Measurements from ENCODE around the gene SEL1L3. TPM values are rescaled to one million over a fixed set of nuclear protein-coding genes. Genes with fewer than 3 reads are reported as not detected.

Gene SEL1L3
- total and polyA plus RNA-seq, 2 of the 13 experiments (the other 11 are each of a cell fraction or from before 2014, with no cell fraction given) = 0.28 to 1.1 TPM

GRCh38 chr4:25776795-25777194, 86.0 kb downstream of the SEL1L3 start (continued):
- TF ChIP-seq, protein P1, sequence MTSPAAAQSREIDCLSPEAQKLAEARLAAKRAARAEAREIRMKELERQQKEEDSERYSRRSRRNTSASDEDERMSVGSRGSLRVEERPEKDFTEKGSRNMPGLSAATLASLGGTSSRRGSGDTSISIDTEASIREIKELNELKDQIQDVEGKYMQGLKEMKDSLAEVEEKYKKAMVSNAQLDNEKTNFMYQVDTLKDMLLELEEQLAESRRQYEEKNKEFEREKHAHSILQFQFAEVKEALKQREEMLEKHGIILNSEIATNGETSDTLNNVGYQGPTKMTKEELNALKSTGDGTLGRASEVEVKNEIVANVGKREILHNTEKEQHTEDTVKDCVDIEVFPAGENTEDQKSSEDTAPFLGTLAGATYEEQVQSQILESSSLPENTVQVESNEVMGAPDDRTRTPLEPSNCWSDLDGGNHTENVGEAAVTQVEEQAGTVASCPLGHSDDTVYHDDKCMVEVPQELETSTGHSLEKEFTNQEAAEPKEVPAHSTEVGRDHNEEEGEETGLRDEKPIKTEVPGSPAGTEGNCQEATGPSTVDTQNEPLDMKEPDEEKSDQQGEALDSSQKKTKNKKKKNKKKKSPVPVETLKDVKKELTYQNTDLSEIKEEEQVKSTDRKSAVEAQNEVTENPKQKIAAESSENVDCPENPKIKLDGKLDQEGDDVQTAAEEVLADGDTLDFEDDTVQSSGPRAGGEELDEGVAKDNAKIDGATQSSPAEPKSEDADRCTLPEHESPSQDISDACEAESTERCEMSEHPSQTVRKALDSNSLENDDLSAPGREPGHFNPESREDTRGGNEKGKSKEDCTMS (CRISPR knock-in tag; conservative IDR thresholded peaks at IDR 0.05) = no peak
- TF ChIP-seq MXI1 (IDR thresholded peaks at IDR 0.05; ENCODE audit: borderline replicate concordance, low read depth, low read length) (no peak), ZNF607 (CRISPR knock-in tag; IDR thresholded peaks at IDR 0.05; ENCODE audit: borderline replicate concordance) (no peak), ZBTB26 (CRISPR knock-in tag; IDR thresholded peaks at IDR 0.05; ENCODE audit: borderline replicate concordance) (no peak), BCL3 (CRISPR knock-in tag; IDR thresholded peaks at IDR 0.05) (no peak), ZNF441 (CRISPR knock-in tag; IDR thresholded peaks at IDR 0.05; ENCODE audit: borderline replicate concordance) (no peak), SIN3A (IDR thresholded peaks at IDR 0.05; ENCODE audit: borderline replicate concordance, low read depth, low read length) (no peak), HHEX (CRISPR knock-in tag; IDR thresholded peaks at IDR 0.05) (no peak), ZNF460 (CRISPR knock-in tag; IDR thresholded peaks at IDR 0.05; ENCODE audit: borderline replicate concordance) (no peak), MIER2 (CRISPR knock-in tag; IDR thresholded peaks at IDR 0.05) (no peak)
- TF ChIP-seq, protein P2, sequence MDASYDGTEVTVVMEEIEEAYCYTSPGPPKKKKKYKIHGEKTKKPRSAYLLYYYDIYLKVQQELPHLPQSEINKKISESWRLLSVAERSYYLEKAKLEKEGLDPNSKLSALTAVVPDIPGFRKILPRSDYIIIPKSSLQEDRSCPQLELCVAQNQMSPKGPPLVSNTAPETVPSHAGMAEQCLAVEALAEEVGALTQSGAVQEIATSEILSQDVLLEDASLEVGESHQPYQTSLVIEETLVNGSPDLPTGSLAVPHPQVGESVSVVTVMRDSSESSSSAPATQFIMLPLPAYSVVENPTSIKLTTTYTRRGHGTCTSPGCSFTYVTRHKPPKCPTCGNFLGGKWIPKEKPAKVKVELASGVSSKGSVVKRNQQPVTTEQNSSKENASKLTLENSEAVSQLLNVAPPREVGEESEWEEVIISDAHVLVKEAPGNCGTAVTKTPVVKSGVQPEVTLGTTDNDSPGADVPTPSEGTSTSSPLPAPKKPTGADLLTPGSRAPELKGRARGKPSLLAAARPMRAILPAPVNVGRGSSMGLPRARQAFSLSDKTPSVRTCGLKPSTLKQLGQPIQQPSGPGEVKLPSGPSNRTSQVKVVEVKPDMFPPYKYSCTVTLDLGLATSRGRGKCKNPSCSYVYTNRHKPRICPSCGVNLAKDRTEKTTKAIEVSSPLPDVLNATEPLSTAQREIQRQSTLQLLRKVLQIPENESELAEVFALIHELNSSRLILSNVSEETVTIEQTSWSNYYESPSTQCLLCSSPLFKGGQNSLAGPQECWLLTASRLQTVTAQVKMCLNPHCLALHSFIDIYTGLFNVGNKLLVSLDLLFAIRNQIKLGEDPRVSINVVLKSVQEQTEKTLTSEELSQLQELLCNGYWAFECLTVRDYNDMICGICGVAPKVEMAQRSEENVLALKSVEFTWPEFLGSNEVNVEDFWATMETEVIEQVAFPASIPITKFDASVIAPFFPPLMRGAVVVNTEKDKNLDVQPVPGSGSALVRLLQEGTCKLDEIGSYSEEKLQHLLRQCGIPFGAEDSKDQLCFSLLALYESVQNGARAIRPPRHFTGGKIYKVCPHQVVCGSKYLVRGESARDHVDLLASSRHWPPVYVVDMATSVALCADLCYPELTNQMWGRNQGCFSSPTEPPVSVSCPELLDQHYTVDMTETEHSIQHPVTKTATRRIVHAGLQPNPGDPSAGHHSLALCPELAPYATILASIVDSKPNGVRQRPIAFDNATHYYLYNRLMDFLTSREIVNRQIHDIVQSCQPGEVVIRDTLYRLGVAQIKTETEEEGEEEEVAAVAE (CRISPR knock-in tag; IDR thresholded peaks at IDR 0.05; ENCODE audit: borderline replicate concordance) = no peak
- TF ChIP-seq, protein P3, sequence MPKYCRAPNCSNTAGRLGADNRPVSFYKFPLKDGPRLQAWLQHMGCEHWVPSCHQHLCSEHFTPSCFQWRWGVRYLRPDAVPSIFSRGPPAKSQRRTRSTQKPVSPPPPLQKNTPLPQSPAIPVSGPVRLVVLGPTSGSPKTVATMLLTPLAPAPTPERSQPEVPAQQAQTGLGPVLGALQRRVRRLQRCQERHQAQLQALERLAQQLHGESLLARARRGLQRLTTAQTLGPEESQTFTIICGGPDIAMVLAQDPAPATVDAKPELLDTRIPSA (CRISPR knock-in tag; IDR thresholded peaks at IDR 0.05; ENCODE audit: borderline replicate concordance) = no peak

Data from HepG2 (cell line).